OCI-M1 (cell line): ENCODE data around the gene NAV3.
A peak's percentile ranks its signal among the peaks of the same experiment; 100 is the strongest.

Experiments
- DNase-seq: peaks from one replicate; lab custom pipeline; 2025; lab: John Stamatoyannopoulos, UW

The NAV3 gene

DNA sequence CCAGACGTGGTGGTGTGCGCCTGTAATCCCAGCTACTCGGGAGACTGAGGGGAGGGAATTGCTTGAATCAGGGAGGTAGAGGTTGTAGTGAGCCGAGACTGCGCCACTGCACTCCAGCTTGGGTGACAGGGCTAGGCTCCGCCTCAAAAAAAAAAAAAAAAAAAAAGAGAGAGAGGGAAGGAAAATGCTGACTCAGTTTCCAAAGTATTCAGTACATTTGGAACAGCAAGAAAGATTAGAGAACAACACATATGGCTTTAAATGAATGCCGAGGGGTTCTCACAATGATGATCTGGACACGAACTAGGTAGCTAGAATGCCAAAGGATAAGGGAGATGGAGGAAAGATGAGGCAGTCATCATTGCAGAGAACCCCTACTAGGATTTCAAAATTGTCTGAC, 97.4 kb downstream of the NAV3 start:
- no peak for DNase-seq

DNA sequence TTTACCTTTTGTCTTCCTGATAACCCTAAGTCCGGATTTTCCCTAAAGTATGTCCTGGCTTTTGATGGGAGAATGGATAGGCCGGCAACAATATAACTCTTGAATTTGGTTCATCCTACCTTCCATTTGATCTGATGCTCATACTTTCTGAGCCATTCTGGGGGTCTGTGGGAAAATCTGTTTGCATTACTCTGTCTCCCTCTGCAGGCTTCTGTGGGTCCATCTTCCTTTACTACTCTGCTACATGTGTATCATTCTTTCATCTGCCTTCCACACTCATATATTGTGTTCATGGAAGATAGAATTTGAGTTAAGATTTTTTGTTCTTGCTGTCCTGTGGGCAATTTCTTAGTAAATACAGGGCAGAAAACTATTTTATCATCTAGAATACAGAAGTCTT, 101.5 kb downstream of the NAV3 start:
- no peak for DNase-seq

DNA sequence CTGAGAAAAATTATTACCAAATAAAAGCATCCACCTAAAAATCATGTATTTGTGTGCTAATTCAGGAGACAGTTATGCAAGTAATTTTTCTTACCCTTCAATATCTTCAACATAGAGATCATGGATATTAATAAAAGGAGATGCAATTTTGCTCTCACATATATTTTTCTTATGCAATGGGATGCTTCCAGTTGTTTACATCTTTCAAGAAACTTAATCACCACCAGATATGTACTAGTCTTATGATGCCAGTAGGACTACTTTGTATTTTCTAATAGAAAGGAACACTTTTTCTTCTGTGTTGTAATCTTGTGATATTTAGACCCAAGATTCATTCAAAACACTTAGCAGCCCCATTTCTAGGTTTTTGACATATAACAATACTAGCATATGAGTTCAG, 107.6 kb downstream of the NAV3 start:
- DNase-seq, result no peak

DNA sequence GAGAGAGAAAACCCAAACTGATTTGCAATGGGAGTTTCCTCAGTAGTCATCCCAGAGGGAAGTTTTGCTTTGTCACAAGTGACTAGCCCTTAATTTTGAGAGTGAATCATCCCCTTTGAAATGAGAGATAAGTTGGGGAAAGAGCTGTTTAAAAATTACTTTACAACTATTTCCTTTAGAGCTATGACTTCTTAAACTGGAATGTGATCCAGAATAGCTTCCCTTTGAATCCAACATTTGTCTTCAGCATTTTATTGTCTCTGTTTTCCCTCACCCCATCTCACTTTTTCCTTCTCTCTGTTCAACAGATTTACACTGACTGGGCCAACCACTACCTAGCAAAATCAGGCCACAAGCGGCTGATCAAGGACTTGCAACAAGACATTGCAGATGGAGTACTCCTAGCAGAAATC, 109.3 kb downstream of the NAV3 start:
- DNase-seq, result peak; percentile 36

DNA sequence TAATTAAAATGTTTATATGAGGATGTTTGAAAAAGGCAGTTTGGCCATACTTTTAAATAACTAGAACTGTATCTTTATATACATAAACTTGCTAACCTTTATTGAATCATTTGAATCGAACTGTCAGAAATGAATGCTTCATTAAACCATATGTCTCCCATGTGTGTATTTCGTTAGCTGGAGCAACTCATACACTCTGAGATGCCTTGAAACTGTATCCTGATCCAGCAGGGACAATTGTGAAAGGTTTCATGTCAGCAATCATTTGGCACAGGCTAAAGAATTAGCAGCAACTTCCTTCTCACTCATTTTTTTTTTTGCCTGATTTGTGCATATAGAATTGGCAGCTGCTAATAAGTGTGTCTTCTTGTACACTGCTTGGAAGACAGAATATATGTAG, 109.9 kb downstream of the NAV3 start:
- DNase-seq, result no peak

DNA sequence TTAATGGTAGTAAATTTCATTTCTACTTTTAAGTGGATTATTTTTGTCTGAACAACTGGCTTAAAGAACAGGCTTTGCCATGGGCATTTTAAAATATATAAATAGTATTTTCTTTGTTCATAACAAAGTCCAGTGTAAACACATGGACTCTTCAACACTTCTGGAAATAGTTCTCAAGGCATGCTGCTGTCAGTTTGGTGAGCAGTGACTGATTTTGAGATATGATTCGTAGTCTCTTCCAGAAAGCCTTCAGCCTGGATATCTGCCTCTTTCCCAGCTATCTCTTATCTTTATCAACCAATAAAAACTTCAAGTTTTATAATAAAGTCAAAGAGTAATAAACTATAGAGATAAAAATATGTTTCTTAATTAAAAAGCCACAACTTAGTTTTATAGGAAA, 110.7 kb downstream of the NAV3 start:
- DNase-seq, result no peak

DNA sequence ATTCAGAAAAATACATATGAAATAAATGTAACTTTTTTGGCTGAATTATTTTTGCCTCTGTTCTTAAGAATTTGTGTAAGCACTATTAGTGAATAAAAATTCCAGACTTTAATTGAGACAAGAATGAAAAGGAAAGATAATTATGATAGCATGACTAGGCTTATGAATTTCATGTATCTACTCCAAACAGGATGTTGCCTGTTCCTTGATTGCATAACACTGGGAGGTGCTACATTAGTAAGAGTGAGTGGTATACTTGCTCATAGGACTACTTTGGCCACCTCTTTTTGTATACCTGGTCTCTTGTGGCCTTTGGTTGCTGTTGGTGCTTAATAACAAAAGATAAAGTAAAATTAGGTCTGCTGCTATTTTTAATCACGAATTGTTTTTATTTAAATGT, 112.8 kb downstream of the NAV3 start:
- peak; percentile 63 for DNase-seq

DNA sequence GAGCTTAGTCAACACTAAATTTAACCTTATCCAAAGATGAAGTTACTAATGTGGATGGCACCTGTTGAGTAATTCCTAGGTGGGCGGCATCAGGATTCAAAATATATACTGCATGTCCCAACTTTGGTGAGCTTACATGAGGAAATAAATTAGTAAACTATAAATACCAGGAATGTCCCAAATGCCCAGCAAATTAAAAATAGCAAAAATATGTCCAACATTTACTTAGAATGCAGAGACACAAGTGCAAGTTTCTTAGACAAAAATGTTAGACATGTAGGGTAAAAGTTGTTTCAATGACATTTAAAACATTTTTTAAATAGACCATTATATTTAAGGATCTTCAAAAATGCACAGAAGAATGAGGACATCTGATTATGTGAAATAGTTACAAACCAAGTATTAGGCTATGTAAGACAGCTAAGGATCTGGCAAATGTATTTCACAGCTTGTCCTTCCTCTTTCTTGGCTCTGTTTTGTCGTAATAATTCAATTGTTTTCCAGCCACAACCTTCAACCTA, 115.9 kb downstream of the NAV3 start:
- DNase-seq, result no peak

DNA sequence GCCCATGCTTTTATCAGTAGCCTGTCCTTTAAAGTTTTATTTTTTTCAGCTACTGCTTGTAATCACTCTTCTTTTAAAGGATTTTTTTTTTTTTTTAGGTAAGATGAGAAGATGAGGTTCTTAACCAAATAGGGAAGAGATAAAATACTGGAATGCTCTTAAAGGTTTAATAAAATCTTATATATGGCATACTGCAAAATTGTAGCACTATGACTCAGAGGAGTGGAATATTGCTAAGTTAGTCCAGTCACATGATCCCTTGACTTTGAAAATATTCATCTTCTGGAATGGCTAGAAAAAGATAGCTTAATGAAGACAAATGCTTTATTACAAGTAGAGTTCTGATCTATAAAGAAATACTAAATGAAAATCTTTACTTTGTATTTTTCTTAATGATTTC, 116.6 kb downstream of the NAV3 start:
- DNase-seq, result peak; percentile 23

DNA sequence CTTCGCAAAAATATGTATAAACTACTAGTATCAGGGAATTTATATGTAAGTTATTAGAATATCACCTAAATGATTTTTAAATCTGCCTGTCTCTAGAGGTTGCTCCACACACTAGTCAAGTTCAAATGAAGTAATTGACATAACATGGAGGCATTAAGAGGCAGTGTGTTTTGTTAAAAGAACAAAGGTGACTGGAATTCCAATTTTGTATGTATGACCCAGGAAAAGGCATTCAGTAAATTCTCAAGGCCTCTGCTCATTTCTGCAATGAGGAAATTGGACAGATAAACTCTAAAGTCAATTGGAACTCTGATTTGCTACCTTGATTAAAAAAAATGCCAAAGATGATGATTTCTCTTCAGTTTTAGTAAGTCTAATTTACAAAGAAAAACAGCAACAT, 117.1 kb downstream of the NAV3 start:
- DNase-seq, result no peak

DNA sequence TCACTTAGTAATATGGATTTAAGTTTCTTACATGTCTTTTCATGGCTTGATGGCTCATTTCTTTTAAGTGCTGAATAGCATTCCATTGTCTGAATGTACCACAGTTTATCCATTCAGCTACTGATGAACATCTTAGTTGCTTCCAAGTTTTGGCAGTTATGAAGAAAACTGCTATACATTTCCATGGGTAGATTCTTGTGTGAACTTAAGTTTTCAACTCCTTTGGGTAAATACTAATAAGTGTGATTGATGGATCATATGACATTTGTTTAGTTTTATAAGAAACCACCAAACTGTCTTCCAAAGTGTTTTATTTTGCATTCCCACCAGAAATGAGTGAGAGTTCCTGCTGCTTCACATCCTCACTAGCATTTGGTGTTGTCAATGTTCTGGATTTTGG, 119.2 kb downstream of the NAV3 start:
- DNase-seq, result no peak

DNA sequence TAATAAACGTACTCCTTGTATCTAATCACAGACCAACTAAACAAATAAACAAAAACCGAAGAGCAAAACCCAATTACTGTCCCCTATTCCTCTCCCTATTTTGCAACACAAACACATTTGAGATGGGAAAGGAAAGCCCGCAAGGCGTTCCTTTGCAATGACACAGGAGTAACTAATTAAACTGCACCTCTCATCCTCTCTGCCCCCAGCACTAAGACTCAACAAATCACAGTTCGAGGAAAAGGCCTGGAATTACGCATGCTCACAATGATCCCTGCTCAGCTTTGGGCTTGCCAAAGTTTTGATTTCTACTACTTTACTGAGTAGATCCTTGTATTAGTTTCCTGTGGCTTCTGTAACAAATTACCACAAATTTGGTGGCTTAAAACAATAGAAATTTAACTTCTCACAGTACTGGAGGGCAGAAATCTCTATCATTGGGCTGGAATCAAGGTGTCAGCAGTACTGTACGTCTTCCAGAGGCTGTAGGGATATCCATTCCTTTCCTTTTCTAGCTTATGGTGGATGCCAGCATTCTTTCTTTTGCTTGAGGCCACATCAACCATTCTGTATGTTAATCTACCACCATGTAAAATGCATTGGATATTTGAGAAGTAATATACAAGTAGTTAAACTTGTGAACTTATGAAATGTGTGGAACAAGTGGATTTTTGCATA, 123.0 kb downstream of the NAV3 start:
- DNase-seq, result no peak

DNA sequence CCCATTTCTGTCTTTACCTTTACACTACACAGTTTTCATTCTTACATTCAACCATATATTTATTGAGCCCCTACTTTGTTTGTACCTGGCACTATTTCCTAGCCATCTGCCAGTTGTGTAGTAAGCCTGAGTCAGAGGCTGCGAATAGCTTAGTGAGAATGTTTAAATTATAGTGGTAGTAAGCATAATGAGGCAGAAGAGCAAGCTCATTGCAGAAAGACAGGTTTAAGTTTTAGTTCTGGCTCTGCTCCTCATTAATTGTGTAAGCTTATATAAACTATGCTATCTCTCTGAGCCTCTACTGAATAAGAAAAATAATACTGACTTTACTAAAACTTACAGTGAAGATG, 123.5 kb downstream of the NAV3 start:
- no peak for DNase-seq

DNA sequence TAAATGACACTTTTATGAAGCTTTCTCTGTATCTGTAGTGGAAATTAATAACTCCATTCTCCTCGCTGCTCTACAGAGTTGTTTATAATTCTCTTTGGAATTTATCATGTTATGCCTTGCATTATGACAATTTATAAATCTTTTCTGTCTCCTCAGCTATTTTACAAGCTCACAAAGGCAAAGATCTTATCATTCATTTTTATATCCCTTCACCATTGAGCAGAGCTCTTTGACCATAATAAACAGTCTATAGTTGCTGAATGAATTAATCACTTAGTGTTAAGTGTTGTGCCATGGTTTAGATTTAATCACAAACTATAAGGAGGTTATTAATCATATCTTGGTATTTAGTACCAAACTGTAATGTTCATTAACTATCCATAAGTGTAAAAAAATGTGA, 126.4 kb downstream of the NAV3 start:
- DNase-seq, result no peak

DNA sequence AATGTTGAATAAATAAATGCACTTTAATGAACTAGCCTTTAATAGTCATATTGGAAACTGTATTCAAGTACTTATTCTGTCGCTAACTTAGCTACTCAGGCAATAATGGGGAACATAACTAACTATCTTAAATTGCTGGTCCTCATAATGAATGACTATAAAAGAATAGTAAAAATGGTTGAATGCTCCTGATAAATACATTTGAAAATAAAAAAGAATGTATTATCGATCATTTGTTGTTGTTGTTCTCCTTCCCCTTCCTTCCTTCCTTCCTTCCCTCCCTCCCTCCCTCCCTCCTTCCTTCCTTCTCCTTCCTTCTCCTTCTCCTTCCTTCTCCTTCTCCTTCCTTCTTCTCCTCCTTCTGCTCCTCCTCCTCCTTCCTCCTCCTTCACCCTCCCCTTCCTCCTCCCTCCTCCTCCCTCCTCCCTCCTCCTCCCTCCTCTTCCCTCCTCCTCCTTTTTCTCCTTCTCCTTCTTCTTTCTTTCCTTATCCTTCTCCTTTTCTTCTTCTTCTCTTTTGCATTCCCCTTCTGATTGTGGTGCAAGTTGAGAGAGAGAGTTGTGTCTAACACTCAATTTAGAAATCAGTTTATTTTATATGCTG, 133.0 kb downstream of the NAV3 start:
- DNase-seq, result no peak

DNA sequence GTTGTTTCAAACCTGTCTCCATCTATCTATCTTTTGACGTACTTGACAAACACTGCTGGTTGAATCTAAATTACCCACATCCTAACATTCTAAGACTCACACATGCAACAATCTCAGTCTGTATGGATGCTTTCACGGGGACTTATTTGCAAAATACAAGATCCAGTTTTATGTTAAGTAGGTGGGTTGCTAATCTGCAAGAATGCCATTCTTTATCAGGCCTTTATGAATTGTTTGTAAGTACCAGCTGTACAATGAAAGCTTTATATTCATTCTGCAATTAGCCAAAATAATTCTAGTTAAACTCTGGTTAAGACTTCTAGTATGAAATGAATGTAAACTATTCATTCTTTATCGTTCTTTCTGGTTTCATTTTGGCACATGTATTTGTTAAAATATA, 135.1 kb downstream of the NAV3 start:
- no peak for DNase-seq

DNA sequence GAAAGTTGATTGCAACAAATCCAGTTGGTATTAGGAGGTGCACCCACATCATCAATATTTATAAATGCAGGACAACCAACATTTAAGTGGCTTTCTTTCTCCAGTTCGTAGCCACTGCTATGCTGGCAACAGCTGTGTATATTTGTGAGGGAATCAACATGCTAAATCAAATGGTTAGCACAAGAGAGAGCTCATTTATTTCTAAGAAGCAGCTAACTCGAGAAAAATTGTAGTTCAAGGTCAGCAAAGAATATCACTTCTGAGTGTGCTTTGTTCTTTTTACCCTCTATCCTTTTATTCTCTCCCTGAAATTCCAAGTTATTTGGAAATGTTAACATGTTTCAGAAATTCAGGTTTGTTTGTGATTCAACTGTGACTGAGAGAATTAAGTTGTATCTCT, 137.3 kb downstream of the NAV3 start:
- DNase-seq, result no peak

DNA sequence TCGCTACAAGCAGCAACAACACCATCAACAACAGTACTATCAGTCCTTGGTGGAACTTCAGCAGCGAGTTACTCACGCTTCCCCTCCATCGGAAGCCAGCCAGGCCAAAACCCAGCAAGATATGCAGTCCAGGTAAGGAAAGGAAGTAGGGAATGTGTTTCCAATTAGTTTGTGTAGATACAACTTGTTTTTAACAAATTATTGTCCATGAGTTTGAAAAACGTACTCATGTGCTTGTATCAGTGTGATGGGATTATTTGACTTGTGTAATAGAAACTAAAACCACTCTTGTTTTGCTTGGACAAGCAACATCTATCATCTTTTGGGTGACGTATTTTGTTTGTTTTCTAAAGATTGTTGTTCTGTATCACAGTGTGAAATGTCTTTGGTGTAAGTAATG, 137.9 kb downstream of the NAV3 start:
- no peak for DNase-seq

DNA sequence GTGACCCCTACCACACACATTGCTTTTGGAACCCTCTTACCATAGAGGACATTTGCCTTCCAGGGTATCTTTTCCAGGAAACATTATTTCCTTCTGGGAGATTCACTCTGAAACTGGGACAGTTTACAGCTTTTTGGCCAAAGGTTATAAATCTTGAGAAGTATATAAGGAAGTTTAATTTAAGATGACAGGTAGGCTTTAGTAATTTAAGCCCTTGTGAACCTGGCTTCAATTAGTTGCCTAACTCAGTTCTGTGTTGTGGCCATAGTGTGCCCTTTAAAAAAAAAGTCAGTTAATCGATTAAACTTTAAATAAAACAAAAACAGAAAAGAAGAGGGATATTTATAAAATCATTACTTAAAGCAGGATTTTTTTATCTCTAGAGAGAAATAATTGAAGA, 142.9 kb downstream of the NAV3 start:
- peak; percentile 13 for DNase-seq

DNA sequence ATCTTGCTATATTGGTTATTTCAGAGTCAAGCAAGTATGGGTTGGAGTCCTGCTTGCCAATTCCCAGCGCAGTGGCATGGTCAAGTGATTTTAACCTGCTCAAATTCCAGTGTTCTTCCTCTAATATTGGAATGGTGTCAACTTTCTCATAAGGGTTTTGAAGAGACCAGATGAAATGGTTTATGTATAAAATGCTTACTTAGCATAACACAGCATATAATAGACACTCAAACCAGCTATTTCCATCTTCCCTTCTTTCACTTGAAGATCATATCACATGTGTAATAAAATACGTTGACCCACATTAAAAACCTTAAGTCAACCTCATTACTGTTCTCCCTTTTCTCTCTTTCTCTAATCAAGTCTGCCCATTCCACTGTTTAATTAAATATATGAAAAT, 144.0 kb downstream of the NAV3 start:
- no peak for DNase-seq

DNA sequence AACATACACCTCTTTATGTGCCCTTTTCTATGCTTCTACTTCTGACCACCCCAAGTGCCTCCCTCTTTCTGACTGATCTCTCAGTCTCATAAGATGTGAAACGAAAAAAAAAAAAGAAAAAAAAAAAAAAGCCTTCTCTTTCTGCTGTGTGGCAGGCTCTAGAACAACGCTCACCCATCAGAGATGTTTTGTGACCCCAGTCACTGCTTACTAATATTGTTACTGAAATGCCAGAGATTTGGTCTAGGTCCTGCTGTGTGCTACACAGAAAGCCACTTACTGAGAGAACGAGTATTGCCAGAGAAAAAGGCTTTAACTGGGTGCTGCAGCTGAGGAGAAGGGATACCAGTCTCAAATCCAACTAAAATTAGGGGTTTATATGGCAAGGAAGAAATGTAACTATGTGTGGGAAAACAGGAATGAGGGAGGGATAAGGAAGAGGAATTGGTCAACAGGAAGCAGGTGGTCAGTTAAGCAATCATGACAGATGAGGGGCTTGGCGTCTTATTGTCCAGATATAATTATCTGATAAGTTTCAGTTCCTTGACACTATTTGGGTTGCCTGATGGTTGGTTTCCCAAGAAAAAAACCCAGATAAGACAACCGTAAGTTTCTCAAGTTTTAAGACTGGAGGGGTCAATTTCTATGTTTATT, 149.0 kb downstream of the NAV3 start:
- no peak for DNase-seq

DNA sequence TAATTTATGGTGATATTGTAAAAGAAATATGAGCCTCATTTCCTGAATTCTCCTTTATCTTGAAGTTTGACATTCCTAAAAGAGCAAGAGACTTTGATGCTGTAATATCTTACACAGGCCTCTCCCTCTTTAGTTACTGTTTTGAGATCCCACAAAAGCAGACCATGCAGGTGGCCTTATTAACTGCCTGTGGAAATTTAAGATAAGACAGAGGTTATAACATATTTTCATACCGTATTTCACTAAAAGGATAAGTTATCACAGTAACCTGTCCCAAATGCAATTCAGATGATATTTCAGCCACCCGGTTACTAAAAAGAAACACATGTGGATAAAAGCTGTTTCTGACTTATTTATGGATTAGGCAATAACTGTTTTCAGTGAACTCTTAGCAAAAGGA, 150.1 kb downstream of the NAV3 start:
- no peak for DNase-seq

DNA sequence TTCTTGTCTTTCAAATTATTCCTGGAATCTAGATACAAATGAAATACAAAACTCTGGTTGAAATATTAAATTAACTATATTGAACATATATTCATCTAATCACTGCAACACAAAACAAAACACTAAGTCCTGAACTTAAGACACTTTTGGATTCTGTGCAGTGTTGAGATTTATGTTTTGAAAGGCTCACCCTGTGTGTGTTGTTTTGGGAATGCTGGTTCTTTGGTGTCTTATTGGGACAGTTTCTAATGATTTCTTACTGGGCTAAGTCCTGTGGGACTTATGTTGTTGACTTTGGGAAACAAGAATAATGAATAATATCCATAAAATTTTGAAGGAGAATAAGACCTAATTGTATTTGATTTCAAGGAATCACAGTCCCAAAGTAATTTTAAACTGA, 153.2 kb downstream of the NAV3 start:
- DNase-seq, result no peak

DNA sequence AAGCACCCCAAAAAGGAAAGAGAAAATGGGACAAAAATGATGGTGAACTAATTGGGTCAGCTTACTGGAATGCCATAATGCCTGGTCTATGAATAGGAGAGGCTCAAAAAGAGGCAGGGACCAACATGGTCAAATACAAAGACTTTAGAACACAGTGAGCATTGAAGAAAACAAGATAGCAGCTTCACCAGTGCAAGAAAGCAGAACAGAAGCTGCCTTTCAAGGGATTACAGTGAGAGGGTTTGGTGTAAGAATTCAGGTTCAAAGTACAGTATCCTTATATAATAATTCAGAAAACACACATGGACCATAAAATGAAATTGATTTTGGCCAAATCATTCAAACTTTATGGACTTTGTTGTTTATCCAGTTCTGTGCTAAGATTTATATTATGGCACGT, 162.1 kb downstream of the NAV3 start:
- DNase-seq, result no peak
